GM12873 (cell line): Measurements from ENCODE around the gene OSCP1.

Experiments used
- CTCF ChIP-seq: IDR thresholded peaks from 2 replicates; pipeline ENCODE4 v1.5.1; 2012; ENCODE audit warnings: low read depth, mild to moderate bottlenecking, moderate library complexity, low read length, control low read depth; ENCODE audit not compliant: insufficient read depth; ENCODE audit errors: missing control alignments

Gene OSCP1

GRCh38 chr1:36476945-36477344 lies 26.7 kb upstream of the OSCP1 start:
- TF ChIP-seq CTCF = no peak

GRCh38 chr1:36475910-36476604 lies 25.8 kb upstream of the OSCP1 start:
- TF ChIP-seq CTCF = no peak

GRCh38 chr1:36475341-36475740 lies 25.1 kb upstream of the OSCP1 start:
- TF ChIP-seq CTCF = no peak

- TF ChIP-seq CTCF = no peak
Observed at GRCh38 chr1:36472656-36473055, 22.4 kb upstream of the OSCP1 start.

- TF ChIP-seq CTCF = no peak
Observed at GRCh38 chr1:36471830-36472641, 21.8 kb upstream of the OSCP1 start.

- no peak for TF ChIP-seq CTCF
Observed at GRCh38 chr1:36469163-36469562, 18.9 kb upstream of the OSCP1 start.

GRCh38 chr1:36467700-36468455 lies 17.6 kb upstream of the OSCP1 start:
- TF ChIP-seq CTCF = no peak
